Muscle layer of duodenum (tissue), 2 donors: Measurements from ENCODE around the gene ERBB2.
A peak's percentile ranks its signal among the peaks of the same experiment; 100 is the strongest.

Experiments used
- H3K27ac ChIP-seq: one replicate; pipeline ENCODE4 v1.7.0; 2013; ENCODE audit warnings: mild to moderate bottlenecking, low read length
- H3K27me3 ChIP-seq: one replicate; pipeline ENCODE4 v1.7.0; 2013; ENCODE audit warnings: low read depth, mild to moderate bottlenecking, control low read depth, low read length
- H3K36me3 ChIP-seq, 2 donors: one replicate each; pipeline ENCODE4 v1.7.0; 2013; ENCODE audit warnings: low read length in 2 of 2, control low read depth in 1 of 2, mild to moderate bottlenecking in 1 of 2; ENCODE audit not compliant: insufficient read depth in 2 of 2, control insufficient read depth in 1 of 2
- H3K4me1 ChIP-seq, 2 donors: one replicate each; pipeline ENCODE4 v1.7.0; 2013; ENCODE audit warnings: low read length in 2 of 2, mild to moderate bottlenecking in 2 of 2, control low read depth in 1 of 2, moderate library complexity in 1 of 2; ENCODE audit not compliant: insufficient read depth in 2 of 2, control insufficient read depth in 1 of 2
- H3K4me3 ChIP-seq, 2 donors: one replicate each; pipeline ENCODE4 v1.7.0; 2013; ENCODE audit warnings: low read length in 2 of 2, low read depth in 1 of 2, mild to moderate bottlenecking in 1 of 2
- H3K9me3 ChIP-seq, 2 donors: one replicate each; pipeline ENCODE4 v1.7.0; 2013; ENCODE audit warnings: low read length in 2 of 2, control low read depth in 1 of 2, mild to moderate bottlenecking in 1 of 2; ENCODE audit not compliant: control insufficient read depth in 1 of 2
- donor health status: healthy.

ERBB2 gene

DNA sequence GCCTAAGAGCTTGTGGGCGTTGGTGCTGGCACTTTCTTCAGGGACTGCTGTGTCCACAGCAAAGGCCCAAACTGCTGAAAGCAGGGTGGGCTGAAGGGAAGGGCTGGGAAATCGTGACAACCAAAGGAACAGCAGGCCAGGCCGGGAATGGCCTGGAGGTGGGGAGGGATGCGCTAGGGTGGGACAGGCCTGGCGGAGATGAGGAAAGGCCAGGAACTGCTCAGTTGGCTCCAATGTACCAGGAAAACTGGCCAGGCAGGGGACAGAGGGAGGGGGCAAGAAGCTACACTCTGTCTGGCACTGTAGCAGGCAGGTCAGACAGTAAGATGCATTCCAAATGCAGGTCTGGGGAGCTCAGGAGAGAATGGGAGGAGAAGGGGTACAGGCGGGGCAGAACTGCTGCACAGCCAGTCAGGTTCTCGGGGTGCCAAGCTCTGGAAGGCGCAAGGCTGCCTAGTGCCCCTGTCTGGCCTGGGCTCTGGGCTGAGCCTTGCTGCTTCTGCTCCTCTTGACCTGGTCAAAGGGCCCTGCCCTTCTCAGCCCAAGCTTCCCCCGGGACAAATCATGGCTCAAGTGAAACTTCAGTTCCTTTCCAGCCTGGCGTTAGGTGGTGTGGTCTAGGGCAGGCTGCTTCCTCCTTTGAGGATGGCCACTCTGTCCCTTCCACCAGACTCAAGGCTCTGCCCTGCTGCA is 24.3 kb upstream of the ERBB2 start:
- Histone ChIP-seq H3K4me1 (peaks cover 11 to 14% of the 10 kb centered on the region in 2 donors), H3K9me3 (no peaks in the 10 kb centered on the region), H3K4me3 (no peak overlapping the region), H3K27ac (peak overlapping the region; percentile 31), H3K27me3 (peaks cover 11% of the 10 kb centered on the region), H3K36me3 (peaks cover 0 to 10% of the 10 kb centered on the region in 2 donors)

DNA sequence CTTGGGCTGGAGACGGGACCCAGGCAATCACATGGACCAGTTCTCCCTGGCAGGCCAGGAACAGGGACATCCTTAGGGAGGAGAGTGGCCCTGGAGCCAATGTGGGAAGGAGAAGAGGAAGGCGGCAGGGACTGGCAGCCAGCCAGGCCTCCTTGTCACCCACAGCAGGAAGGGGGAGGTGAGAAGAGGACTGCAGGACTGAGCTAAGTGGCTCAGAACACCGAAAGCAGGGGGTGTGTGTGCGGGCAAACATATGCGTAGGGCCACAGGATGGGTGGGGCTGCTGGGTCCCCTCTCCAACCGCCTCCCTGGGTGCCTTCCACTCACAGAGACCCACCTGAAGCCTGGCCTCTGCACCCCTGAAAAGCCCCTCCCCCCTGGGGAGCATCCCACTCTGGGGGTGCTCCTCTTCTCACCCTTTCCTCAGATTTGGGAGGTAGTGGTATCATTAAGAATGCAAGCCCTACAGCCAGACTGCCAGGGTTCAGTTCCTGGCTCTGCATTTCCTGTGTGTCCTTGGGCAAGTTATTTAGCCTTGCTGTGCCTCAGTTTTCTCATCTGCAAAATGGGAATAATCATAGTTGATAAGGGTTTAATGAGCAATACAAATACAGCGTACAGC is 23.6 kb upstream of the ERBB2 start:
- Histone ChIP-seq H3K36me3 (peaks cover 0 to 18% of the 10 kb centered on the region in 2 donors), H3K4me3 (no peak overlapping the region), H3K27me3 (peaks cover 3% of the 10 kb centered on the region), H3K9me3 (no peaks in the 10 kb centered on the region), H3K4me1 (peaks cover 11 to 14% of the 10 kb centered on the region in 2 donors), H3K27ac (peak overlapping the region; percentile 31)

DNA sequence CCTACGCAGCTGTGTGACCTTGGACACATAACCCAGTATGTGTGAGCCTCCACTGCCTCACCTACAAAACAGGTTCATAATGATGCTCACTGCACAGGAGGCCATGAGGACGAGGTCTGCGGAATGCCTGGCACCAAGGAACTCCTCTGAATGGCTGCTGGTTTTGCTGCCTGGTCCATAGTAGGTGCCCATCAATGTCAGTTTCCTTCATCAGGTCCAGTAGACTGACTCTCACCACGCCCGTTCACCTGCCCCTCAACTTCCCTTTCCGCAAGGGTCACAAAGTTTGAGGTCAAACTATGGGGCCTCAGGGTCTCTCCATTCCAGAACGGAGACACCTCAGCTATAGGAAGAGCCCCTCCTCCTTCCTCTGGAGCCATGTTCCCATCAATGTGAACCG is 22.8 kb upstream of the ERBB2 start:
- Histone ChIP-seq H3K36me3 (peaks cover 0 to 18% of the 10 kb centered on the region in 2 donors), H3K4me3 (no peak overlapping the region), H3K4me1 (peaks cover 11 to 14% of the 10 kb centered on the region in 2 donors), H3K27me3 (no peaks in the 10 kb centered on the region), H3K27ac (no peak overlapping the region), H3K9me3 (no peaks in the 10 kb centered on the region)

DNA sequence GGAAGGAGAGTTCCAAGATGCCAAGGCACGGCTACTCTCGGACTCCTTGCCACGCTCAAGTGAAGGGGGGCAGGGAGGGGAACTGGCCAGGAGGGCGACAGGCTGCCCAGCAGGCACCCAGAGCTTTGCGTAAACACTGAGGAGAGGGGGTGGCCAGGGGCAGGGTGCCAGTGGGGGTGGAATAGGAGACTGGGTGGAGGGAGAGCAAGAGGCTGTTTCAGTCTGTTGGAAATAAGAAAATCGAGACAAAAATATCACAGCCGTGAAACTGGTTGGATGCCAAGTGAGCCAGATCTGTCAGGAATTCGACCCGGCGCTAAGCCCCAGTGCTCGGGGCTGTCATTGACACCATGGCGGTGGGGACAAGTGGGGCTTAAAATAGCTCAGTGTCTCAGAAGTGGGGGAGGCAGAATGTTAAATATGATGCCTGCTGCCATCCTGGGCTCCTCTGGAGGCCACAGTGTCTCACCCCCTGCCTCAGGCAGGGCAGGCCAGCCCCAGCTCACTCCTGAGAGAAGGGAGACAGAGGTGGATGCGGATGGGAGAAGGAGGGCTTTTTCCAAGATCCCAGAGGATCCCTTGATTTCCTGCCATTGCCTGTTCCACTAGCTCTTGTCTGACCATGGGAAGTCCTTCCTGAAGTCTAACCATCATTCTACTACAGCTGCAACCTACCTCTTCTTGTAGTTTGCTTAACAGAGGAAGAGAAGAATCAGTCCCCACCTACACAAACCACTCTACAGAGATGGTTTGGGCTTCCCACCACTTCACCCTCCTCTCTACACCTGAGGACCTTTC is 22.1 kb upstream of the ERBB2 start:
- H3K4me3 ChIP-seq = no peak overlapping the region
- peak overlapping the region; percentile 24 for H3K27ac ChIP-seq
- peaks cover 11 to 14% of the 10 kb centered on the region in 2 donors for H3K4me1 ChIP-seq
- no peaks in the 10 kb centered on the region for H3K27me3 ChIP-seq
- peaks cover 0 to 18% of the 10 kb centered on the region in 2 donors for H3K36me3 ChIP-seq
- no peaks in the 10 kb centered on the region for H3K9me3 ChIP-seq

DNA sequence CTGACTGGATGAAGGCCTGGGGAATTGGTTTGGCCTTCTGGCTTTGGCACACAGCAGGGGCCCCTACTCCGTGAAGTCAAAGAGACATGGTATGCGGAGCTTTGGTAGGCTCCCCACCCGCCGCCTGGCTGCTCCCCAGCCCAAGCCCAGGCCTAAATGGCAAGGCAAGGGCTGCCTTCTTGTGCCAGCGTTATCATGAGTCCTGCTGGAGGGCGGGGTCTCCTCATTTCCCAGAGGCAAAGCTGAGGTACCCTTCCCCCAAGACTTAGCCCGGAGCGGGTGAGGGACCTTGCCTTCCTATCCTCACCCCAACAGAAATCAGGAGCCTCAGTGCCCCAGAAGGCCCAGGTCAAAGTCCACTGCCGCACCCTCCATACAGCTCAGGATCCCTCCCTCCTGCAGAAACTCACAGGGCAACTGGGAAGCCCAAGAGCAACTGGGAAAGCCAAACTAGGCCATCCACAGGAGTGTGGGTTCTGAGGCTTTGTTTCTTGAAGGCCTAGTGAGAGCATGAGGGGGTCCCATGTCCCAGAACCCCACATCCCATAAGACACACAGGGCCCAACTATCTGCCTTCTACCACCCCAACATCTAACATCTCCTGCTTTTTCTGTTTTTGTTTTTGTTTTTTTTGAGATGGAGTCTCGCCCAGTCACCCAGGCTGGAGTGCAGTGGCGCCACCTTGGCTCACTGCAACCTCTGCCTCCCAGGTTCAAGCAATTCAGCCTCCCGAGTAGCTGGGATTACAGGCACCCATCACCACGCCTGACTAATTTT is 21.3 kb upstream of the ERBB2 start:
- H3K4me1 ChIP-seq = peaks cover 11 to 14% of the 10 kb centered on the region in 2 donors

DNA sequence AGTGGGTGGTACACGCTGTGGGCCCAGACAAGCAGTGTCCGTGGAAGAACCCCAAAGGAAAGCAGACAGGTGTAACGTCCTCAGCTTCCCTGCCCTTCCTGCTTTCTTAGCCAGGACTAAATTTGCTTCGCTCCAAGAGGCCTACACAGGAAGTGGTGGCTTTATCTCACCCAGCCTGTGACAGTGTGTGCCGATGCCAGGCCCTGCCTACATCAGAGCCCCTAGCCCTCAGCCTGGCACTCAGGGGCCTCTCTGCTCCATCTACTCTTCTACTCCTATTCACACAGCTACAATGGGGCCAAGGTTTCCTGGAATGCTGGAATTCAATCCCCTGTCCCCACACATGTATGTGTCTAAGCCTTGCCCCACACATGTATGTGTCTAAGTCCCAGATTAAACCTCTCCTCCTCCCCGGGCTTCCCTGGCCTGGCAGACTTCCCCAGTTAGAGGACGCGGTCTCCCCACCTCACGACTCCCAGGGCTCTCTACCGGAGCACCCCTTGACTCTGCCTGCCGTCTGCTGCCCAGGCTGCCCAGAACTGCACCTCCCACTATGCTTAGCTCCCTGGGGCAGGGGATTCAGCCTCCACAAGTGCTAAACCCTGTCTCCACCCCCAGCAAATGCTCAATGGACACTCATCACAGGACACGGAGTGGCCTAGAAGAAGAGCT is 20.2 kb upstream of the ERBB2 start:
- Histone ChIP-seq H3K27me3 (no peaks in the 10 kb centered on the region), H3K27ac (peak overlapping the region; percentile 69), H3K4me1 (peaks cover 11 to 14% of the 10 kb centered on the region in 2 donors), H3K9me3 (no peaks in the 10 kb centered on the region), H3K4me3 (no peak overlapping the region), H3K36me3 (peaks cover 5 to 33% of the 10 kb centered on the region in 2 donors)

More for the DNA sequence above, 21.3 kb upstream of the ERBB2 start:
- H3K36me3 ChIP-seq = peaks cover 0 to 24% of the 10 kb centered on the region in 2 donors
- H3K4me3 ChIP-seq = no peak overlapping the region
- no peaks in the 10 kb centered on the region for H3K9me3 ChIP-seq
- peak overlapping the region; percentile 24 for H3K27ac ChIP-seq
- no peaks in the 10 kb centered on the region for H3K27me3 ChIP-seq

DNA sequence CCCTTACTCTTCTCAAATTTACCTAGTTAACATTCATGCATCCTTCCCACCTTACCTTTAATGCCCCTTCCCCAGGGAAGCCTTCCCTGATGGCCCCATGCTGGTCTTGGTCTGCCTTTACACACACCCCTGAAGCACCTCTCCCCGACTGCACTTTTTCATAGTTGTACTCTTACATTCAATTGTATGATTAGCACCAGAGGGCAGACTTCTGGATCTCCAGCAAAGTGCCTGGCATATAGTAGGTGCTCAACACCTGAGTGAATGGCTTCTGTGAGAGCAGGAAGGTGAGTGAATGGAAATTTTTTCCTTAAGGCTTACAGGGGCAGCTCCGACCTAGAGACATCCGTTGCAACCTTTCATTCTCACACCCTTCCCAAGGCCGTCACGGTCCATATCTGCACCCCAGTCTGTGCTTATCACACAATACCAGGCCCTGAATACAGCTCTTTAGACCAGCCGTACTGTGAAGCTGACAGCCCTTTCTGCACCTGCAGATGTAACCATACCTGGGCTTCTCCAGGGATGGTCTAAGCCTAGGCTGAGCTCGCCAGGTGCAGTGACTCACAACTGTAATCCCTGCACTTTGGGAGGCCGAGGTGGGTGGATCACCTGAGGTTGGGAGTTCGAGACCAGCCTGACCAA is 16.4 kb upstream of the ERBB2 start:
- Histone ChIP-seq H3K9me3 (no peaks in the 10 kb centered on the region), H3K4me1 (peaks cover 2 to 9% of the 10 kb centered on the region in 2 donors), H3K4me3 (no peak overlapping the region), H3K27ac (no peak overlapping the region), H3K27me3 (no peaks in the 10 kb centered on the region), H3K36me3 (peaks cover 12 to 37% of the 10 kb centered on the region in 2 donors)

DNA sequence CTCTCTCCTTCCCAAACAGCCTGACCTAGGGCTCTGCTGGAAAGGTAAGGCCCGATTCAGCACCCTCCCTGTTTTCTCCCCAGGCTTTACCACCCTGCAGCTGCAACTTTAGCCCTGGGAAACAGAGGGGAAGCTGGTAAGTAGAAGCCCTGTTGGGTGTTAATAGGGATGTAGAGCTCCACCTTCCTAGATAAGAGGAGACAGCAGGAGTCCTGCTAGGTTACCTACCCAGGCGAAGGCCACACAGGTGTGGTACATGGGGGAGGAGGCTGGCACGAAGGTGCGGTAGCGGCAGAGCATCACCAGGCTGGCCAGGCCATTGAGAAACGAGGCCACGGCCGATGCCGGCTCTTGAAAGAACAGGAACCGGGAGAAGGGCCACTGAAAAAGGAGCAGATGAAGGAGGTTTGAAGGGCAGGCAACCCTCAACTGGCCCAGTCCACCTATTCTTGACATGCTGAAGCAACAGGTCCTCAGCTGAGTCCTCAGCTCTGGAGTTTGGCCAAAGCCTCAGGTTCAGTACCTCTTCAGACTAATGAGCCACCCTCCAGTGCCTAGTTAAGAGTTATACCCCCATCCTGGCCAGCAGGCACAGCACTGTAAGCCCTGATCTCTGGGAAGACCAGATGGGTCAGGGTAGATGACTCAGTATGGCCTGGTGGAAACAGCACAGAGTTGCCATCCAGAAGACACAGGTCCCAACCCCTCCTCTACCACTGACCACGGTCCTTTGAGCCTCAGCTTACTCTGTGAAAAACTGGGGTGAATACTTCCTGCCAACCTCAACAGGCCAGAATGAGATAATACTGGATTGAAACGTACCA is 15.3 kb upstream of the ERBB2 start:
- Histone ChIP-seq H3K9me3 (no peaks in the 10 kb centered on the region), H3K4me3 (no peak overlapping the region), H3K27me3 (no peaks in the 10 kb centered on the region), H3K36me3 (peaks cover 12 to 32% of the 10 kb centered on the region in 2 donors), H3K4me1 (peaks cover 8 to 9% of the 10 kb centered on the region in 2 donors), H3K27ac (no peak overlapping the region)

DNA sequence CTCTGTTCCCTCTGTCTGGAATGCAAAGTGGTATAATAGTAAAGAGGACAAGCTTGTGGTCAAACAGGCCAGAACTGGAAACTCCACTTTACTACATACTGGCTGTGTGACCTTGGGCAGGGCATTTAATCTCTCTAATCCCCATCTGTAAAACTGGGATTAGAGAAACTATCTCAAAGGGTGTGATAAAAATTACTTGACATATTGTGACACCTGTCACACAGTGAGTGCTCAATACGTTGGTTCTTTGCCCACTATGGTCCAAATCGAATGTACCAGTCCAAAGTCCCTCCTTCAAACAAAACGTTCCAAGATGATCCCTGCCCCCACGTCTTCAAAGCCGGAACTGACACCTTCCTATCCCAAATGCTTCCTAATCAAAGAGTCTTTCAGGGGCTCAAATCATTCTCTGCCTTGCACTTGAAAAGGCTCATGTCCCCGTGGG is 12.7 kb upstream of the ERBB2 start:
- peak overlapping the region; percentile 84 to 97 for H3K4me3 ChIP-seq
- H3K4me1 ChIP-seq = peaks cover 8% of the 10 kb centered on the region in 2 donors
- H3K27ac ChIP-seq = peak overlapping the region; percentile 91
- H3K36me3 ChIP-seq = peaks cover 12 to 19% of the 10 kb centered on the region in 2 donors
- no peaks in the 10 kb centered on the region for H3K27me3 ChIP-seq
- no peaks in the 10 kb centered on the region for H3K9me3 ChIP-seq
